GM23338 (cell line): Measurements from ENCODE around the gene FRY. TPM values are rescaled to one million over a fixed set of nuclear protein-coding genes. Genes with fewer than 3 reads are reported as not detected.

Source experiments
- ATAC-seq: fragments of 200-7000 bp; cut with Tn5 transposase; 3 replicates; pipeline ENCODE4 v1.9.1; 2020
- DNase-seq: peaks from one replicate; pipeline ENCODE4 v3.0.0-alpha.2; 2015; ENCODE audit warnings: low spot score
- H2AFZ ChIP-seq: fragments of 200-600 bp; sonication (generic); 2 replicates; pipeline ENCODE4 v1.8.0; 2016; ENCODE audit warnings: antibody characterized with exemption, mild to moderate bottlenecking, moderate library complexity
- H3F3A ChIP-seq: fragments of 200-600 bp; sonication (generic); replicated peaks from 2 replicates; pipeline ENCODE4 v1.8.0; 2017; ENCODE audit warnings: antibody characterized with exemption, mixed run types, low read depth
- H3K27ac ChIP-seq: fragments of 200-600 bp; sonication (generic); 2 replicates; pipeline ENCODE4 v1.6.1; 2016; ENCODE audit warnings: low read depth
- H3K27me3 ChIP-seq: fragments of 200-600 bp; sonication (generic); 2 replicates; pipeline ENCODE4 v1.8.0; 2016; ENCODE audit warnings: mild to moderate bottlenecking, mixed run types, moderate library complexity; ENCODE audit not compliant: insufficient read depth
- H3K36me3 ChIP-seq: fragments of 200-600 bp; sonication (generic); 2 replicates; pipeline ENCODE4 v1.8.0; 2016; ENCODE audit warnings: mild to moderate bottlenecking; ENCODE audit not compliant: insufficient read depth
- H3K4me1 ChIP-seq: fragments of 200-600 bp; sonication (generic); 2 replicates; pipeline ENCODE4 v1.8.0; 2016; ENCODE audit warnings: mild to moderate bottlenecking, moderate library complexity; ENCODE audit not compliant: insufficient read depth
- H3K4me2 ChIP-seq: fragments of 200-600 bp; sonication (generic); 2 replicates; pipeline ENCODE4 v1.7.1; 2017; ENCODE audit warnings: mixed run types
- H3K4me3 ChIP-seq: fragments of 200-600 bp; sonication (generic); 2 replicates; pipeline ENCODE4 v1.6.1; 2016; ENCODE audit warnings: mixed run types
- H3K79me2 ChIP-seq: fragments of 200-600 bp; sonication (generic); replicated peaks from 2 replicates; pipeline ENCODE4 v1.8.0; 2017; ENCODE audit warnings: mild to moderate bottlenecking; ENCODE audit not compliant: insufficient read depth
- H3K9me2 ChIP-seq: fragments of 200-600 bp; sonication (generic); 2 replicates; pipeline ENCODE4 v1.8.0; 2017; ENCODE audit not compliant: insufficient read depth
- H4K20me1 ChIP-seq: fragments of 200-600 bp; sonication (generic); replicated peaks from 2 replicates; pipeline ENCODE4 v1.8.0; 2017; ENCODE audit warnings: mild to moderate bottlenecking; ENCODE audit not compliant: insufficient read depth
- H3K27ac Mint-ChIP-seq: 2 replicates; pipeline ENCODE4 v1.8.0; 2020; ENCODE audit warnings: inconsistent platforms, mild to moderate bottlenecking, moderate library complexity, mixed read lengths
- H3K27me3 Mint-ChIP-seq: 3 replicates; pipeline ENCODE4 v1.8.0; 2022; ENCODE audit warnings: low read depth, mild to moderate bottlenecking, moderate library complexity, mixed read lengths, inconsistent platforms; ENCODE audit not compliant: insufficient read depth, poor library complexity
- H3K36me3 Mint-ChIP-seq: 3 replicates; pipeline ENCODE4 v1.8.0; 2021; ENCODE audit warnings: low read depth, mild to moderate bottlenecking, inconsistent platforms, moderate library complexity, mixed read lengths
- H3K4me1 Mint-ChIP-seq: 3 replicates; pipeline ENCODE4 v1.8.0; 2020; ENCODE audit warnings: mild to moderate bottlenecking, inconsistent platforms, mixed read lengths
- H3K4me3 Mint-ChIP-seq: 3 replicates; pipeline ENCODE4 v1.8.0; 2021; ENCODE audit warnings: moderate library complexity, mild to moderate bottlenecking, inconsistent platforms, mixed read lengths
- H3K9me3 Mint-ChIP-seq: 3 replicates; pipeline ENCODE4 v1.8.0; 2020; ENCODE audit warnings: moderate library complexity, mild to moderate bottlenecking, inconsistent platforms, mixed read lengths
- CREB1 ChIP-seq: fragments of 250-450 bp; sonication (Bioruptor Pico); IDR thresholded peaks from 2 replicates; pipeline ENCODE4 v1.5.0; 2020; ENCODE audit warnings: low read depth, mild to moderate bottlenecking, moderate library complexity
- EZH2phosphoT487 ChIP-seq: fragments of 200-600 bp; sonication (generic); IDR thresholded peaks from one replicate; pipeline ENCODE4 v1.8.1; 2018; ENCODE audit warnings: antibody characterized with exemption; ENCODE audit not compliant: unreplicated experiment
- JUNB ChIP-seq: IDR thresholded peaks from one replicate; pipeline ENCODE4 v1.6.1; 2016; ENCODE audit warnings: antibody characterized with exemption; ENCODE audit not compliant: unreplicated experiment
- NANOG ChIP-seq: IDR thresholded peaks from 2 replicates; pipeline ENCODE4 v1.6.1; 2016; ENCODE audit warnings: antibody characterized with exemption, borderline replicate concordance
- POLR2AphosphoS5 ChIP-seq: IDR thresholded peaks from 2 replicates; pipeline ENCODE4 v1.6.1; 2016; ENCODE audit warnings: antibody characterized with exemption, low read depth
- STAT1 ChIP-seq: IDR thresholded peaks from one replicate; pipeline ENCODE4 v1.6.1; 2016; ENCODE audit warnings: antibody characterized with exemption; ENCODE audit not compliant: unreplicated experiment
- polyA plus RNA-seq: library from polyadenylated mRNA; unstranded; fragments of >200 nt; fragmentation: Nextera tagmentation; extraction: Ambion mirVana; gene quantifications from 2 replicates; pipeline ENCODE4 v1.2.1, GENCODE V29; 2016
- total RNA-seq: library from RNA; depleted of rRNA; stranded (reverse); fragments of >200 nt; shearing (Covaris generic); gene quantifications from 2 replicates; pipeline ENCODE4 v1.2.3, GENCODE V29; 2014
- TF ChIP-seq, protein P1 (sequence below): IDR thresholded peaks from 2 replicates; pipeline ENCODE4 v1.6.1; 2016; ENCODE audit warnings: antibody characterized with exemption
- TF ChIP-seq, protein P2 (sequence below): fragments of 250-450 bp; sonication (Bioruptor Pico); IDR thresholded peaks from 2 replicates; pipeline ENCODE4 v1.5.0; 2020; ENCODE audit warnings: mild to moderate bottlenecking, moderate library complexity
- TF ChIP-seq, protein P3 (sequence below), 2 experiments: fragments of 200-600 bp in 1 of 2; sonication (generic) in 1 of 2; conservative IDR thresholded peaks; 2 replicates each; pipeline versions ENCODE4 v1.5.1 to v1.6.1; 2016 to 2017; ENCODE audit warnings: antibody characterized with exemption in 2 of 2, low read depth in 2 of 2, mild to moderate bottlenecking in 2 of 2, moderate library complexity in 1 of 2
- TF ChIP-seq, protein P4 (sequence below): IDR thresholded peaks from one replicate; pipeline ENCODE4 v1.6.1; 2018; ENCODE audit warnings: antibody characterized with exemption; ENCODE audit not compliant: unreplicated experiment

FRY gene
- total and polyA plus RNA-seq, 2 experiments from 2014 or later: 2.4 to 10.1 TPM

DNA sequence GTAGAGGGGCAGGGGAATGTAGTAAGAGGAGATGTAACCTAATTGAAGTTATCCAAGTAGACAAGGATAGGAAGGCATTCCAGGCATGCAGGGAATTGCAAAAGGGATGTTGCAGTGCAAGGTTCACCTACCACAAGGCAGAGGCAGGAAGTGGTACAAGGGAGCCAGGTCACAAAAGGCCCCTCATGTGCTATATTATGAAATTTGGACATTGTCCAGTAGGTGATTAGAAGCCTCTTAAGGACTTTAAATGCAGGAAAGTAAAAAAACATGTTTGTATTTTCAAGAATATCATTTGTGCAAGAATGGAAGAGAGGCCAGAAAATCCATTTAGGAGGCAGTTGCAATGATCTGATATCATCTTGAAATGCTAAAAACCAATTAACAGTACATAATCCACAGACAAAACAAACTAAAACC lies 111.4 kb downstream of the FRY start:
- ATAC-seq (peak; percentile 96), DNase-seq (peak; percentile 82)
- H3K27ac ChIP-seq: peak overlapping the region; percentile 61
- H3K4me2 ChIP-seq: peak overlapping the region; percentile 33
- H3K36me3 Mint-ChIP-seq: no peaks in the 10 kb centered on the region
- 0 out of 2 replicates have a peak overlapping the region, but pooled peaks have one; percentile 32 for H3K27ac Mint-ChIP-seq
- TF ChIP-seq, protein P1, sequence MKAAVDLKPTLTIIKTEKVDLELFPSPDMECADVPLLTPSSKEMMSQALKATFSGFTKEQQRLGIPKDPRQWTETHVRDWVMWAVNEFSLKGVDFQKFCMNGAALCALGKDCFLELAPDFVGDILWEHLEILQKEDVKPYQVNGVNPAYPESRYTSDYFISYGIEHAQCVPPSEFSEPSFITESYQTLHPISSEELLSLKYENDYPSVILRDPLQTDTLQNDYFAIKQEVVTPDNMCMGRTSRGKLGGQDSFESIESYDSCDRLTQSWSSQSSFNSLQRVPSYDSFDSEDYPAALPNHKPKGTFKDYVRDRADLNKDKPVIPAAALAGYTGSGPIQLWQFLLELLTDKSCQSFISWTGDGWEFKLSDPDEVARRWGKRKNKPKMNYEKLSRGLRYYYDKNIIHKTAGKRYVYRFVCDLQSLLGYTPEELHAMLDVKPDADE: no peak
- TF ChIP-seq CREB1: 0 out of 2 replicates have a peak, but pooled peaks have one; percentile 6
- TF ChIP-seq, protein P2, sequence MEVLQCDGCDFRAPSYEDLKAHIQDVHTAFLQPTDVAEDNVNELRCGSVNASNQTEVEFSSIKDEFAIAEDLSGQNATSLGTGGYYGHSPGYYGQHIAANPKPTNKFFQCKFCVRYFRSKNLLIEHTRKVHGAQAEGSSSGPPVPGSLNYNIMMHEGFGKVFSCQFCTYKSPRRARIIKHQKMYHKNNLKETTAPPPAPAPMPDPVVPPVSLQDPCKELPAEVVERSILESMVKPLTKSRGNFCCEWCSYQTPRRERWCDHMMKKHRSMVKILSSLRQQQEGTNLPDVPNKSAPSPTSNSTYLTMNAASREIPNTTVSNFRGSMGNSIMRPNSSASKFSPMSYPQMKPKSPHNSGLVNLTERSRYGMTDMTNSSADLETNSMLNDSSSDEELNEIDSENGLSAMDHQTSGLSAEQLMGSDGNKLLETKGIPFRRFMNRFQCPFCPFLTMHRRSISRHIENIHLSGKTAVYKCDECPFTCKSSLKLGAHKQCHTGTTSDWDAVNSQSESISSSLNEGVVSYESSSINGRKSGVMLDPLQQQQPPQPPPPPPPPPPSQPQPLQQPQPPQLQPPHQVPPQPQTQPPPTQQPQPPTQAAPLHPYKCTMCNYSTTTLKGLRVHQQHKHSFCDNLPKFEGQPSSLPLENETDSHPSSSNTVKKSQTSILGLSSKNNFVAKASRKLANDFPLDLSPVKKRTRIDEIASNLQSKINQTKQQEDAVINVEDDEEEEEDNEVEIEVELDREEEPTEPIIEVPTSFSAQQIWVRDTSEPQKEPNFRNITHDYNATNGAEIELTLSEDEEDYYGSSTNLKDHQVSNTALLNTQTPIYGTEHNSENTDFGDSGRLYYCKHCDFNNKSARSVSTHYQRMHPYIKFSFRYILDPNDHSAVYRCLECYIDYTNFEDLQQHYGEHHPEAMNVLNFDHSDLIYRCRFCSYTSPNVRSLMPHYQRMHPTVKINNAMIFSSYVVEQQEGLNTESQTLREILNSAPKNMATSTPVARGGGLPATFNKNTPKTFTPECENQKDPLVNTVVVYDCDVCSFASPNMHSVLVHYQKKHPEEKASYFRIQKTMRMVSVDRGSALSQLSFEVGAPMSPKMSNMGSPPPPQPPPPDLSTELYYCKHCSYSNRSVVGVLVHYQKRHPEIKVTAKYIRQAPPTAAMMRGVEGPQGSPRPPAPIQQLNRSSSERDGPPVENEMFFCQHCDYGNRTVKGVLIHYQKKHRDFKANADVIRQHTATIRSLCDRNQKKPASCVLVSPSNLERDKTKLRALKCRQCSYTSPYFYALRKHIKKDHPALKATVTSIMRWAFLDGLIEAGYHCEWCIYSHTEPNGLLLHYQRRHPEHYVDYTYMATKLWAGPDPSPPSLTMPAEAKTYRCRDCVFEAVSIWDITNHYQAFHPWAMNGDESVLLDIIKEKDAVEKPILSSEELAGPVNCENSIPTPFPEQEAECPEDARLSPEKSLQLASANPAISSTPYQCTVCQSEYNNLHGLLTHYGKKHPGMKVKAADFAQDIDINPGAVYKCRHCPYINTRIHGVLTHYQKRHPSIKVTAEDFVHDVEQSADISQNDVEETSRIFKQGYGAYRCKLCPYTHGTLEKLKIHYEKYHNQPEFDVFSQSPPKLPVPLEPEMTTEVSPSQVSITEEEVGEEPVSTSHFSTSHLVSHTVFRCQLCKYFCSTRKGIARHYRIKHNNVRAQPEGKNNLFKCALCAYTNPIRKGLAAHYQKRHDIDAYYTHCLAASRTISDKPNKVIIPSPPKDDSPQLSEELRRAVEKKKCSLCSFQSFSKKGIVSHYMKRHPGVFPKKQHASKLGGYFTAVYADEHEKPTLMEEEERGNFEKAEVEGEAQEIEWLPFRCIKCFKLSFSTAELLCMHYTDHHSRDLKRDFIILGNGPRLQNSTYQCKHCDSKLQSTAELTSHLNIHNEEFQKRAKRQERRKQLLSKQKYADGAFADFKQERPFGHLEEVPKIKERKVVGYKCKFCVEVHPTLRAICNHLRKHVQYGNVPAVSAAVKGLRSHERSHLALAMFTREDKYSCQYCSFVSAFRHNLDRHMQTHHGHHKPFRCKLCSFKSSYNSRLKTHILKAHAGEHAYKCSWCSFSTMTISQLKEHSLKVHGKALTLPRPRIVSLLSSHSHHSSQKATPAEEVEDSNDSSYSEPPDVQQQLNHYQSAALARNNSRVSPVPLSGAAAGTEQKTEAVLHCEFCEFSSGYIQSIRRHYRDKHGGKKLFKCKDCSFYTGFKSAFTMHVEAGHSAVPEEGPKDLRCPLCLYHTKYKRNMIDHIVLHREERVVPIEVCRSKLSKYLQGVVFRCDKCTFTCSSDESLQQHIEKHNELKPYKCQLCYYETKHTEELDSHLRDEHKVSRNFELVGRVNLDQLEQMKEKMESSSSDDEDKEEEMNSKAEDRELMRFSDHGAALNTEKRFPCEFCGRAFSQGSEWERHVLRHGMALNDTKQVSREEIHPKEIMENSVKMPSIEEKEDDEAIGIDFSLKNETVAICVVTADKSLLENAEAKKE (CRISPR knock-in tag): 0 out of 2 replicates have a peak, but pooled peaks have one; percentile 30
- H3K79me2 ChIP-seq: no peaks in the 10 kb centered on the region
- H3K4me1 ChIP-seq: peaks cover 17% of the 10 kb centered on the region
- H3K9me2 ChIP-seq: 0 out of 2 replicates have a peak, but pooled peaks cover 3% of the 10 kb centered on the region
- no peaks in the 10 kb centered on the region for H3K36me3 ChIP-seq
- H2AFZ ChIP-seq: no peak overlapping the region
- no peaks in the 10 kb centered on the region for H3F3A ChIP-seq
- H3K4me1 Mint-ChIP-seq: peaks cover 16% of the 10 kb centered on the region
- no peaks in the 10 kb centered on the region for H3K27me3 ChIP-seq
- H3K4me3 ChIP-seq: no peak overlapping the region
- H4K20me1 ChIP-seq: no peaks in the 10 kb centered on the region
- H3K9me3 Mint-ChIP-seq: no peaks in the 10 kb centered on the region
- peaks cover 8% of the 10 kb centered on the region for H3K27me3 Mint-ChIP-seq
- H3K4me3 Mint-ChIP-seq: no peak overlapping the region; the same call in 2 of the 3 replicates

DNA sequence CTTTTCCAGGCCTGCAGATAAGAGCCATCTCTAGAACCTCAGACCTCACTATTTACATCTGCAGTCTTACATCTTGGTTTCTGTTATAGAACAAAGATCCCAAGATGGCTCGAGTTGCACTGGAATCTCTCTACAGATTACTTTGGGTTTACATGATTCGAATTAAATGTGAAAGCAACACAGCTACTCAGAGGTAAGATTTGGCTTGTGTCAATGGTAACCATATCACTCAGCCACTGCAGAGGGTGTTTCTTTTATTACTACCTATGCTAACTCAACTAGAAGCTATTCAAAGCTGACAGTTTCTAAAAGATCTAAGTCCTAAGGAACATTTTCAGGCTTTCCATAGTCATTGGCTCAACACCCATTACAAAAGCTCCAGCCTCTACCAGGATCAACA lies 115.6 kb downstream of the FRY start:
- Histone ChIP-seq H3K4me3 (no peak overlapping the region), H3K4me1 (peaks cover 17% of the 10 kb centered on the region), H2AFZ (no peak overlapping the region), H3K79me2 (no peaks in the 10 kb centered on the region), H3F3A (no peaks in the 10 kb centered on the region), H4K20me1 (no peaks in the 10 kb centered on the region), H3K4me2 (no peak overlapping the region), H3K36me3 (no peaks in the 10 kb centered on the region), H3K27ac (no peak overlapping the region), H3K27me3 (no peaks in the 10 kb centered on the region), H3K9me2 (0 out of 2 replicates have a peak, but pooled peaks cover 3% of the 10 kb centered on the region)
- Mint-ChIP-seq H3K4me1 (peaks cover 17% of the 10 kb centered on the region), H3K9me3 (no peaks in the 10 kb centered on the region), H3K27ac (no peak overlapping the region), H3K36me3 (no peaks in the 10 kb centered on the region), H3K27me3 (peaks cover 8% of the 10 kb centered on the region), H3K4me3 (no peak overlapping the region)
- ATAC-seq (no peak), DNase-seq (no peak)
- TF ChIP-seq NANOG: no peak
- TF ChIP-seq, protein P3, sequence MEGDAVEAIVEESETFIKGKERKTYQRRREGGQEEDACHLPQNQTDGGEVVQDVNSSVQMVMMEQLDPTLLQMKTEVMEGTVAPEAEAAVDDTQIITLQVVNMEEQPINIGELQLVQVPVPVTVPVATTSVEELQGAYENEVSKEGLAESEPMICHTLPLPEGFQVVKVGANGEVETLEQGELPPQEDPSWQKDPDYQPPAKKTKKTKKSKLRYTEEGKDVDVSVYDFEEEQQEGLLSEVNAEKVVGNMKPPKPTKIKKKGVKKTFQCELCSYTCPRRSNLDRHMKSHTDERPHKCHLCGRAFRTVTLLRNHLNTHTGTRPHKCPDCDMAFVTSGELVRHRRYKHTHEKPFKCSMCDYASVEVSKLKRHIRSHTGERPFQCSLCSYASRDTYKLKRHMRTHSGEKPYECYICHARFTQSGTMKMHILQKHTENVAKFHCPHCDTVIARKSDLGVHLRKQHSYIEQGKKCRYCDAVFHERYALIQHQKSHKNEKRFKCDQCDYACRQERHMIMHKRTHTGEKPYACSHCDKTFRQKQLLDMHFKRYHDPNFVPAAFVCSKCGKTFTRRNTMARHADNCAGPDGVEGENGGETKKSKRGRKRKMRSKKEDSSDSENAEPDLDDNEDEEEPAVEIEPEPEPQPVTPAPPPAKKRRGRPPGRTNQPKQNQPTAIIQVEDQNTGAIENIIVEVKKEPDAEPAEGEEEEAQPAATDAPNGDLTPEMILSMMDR (conservative IDR thresholded peaks at IDR 0.05; ENCODE audit: low read depth in 2 of 2): no peak
- TF ChIP-seq POLR2AphosphoS5: no peak
- no peak for TF ChIP-seq STAT1
- TF ChIP-seq, protein P4, sequence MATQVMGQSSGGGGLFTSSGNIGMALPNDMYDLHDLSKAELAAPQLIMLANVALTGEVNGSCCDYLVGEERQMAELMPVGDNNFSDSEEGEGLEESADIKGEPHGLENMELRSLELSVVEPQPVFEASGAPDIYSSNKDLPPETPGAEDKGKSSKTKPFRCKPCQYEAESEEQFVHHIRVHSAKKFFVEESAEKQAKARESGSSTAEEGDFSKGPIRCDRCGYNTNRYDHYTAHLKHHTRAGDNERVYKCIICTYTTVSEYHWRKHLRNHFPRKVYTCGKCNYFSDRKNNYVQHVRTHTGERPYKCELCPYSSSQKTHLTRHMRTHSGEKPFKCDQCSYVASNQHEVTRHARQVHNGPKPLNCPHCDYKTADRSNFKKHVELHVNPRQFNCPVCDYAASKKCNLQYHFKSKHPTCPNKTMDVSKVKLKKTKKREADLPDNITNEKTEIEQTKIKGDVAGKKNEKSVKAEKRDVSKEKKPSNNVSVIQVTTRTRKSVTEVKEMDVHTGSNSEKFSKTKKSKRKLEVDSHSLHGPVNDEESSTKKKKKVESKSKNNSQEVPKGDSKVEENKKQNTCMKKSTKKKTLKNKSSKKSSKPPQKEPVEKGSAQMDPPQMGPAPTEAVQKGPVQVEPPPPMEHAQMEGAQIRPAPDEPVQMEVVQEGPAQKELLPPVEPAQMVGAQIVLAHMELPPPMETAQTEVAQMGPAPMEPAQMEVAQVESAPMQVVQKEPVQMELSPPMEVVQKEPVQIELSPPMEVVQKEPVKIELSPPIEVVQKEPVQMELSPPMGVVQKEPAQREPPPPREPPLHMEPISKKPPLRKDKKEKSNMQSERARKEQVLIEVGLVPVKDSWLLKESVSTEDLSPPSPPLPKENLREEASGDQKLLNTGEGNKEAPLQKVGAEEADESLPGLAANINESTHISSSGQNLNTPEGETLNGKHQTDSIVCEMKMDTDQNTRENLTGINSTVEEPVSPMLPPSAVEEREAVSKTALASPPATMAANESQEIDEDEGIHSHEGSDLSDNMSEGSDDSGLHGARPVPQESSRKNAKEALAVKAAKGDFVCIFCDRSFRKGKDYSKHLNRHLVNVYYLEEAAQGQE: no peak
- no peak for TF ChIP-seq JUNB
- TF ChIP-seq EZH2phosphoT487: no peak
